IMR-90 (cell line): Measurements from ENCODE around the gene PCIF1. TPM values are rescaled to one million over a fixed set of nuclear protein-coding genes. Genes with fewer than 3 reads are reported as not detected.

ENCODE experiments used
- ATAC-seq: fragments of 200-7000 bp; cut with Tn5 transposase; 2 replicates; pipeline ENCODE4 v1.9.1; 2020; ENCODE audit warnings: low read depth, mild to moderate bottlenecking, moderate library complexity
- BruUV-seq: library from RNA; stranded (reverse); fragments of 400-500 nt; replicated peaks from 2 replicates; lab custom pipeline; 2021; lab: Mats Ljungman, UMichigan
- CTCF ChIA-PET: fragments of 300-600 bp; formaldehyde crosslinking; extraction: SDS; loops from one replicate; lab custom pipeline; 2021; ENCODE audit warnings: antibody characterized with exemption; lab: Yijun Ruan, JAX
- POLR2A ChIA-PET: fragments of 300-600 bp; sonication (Branson Sonifier 250); formaldehyde crosslinking; loops from one replicate; lab custom pipeline; 2022; ENCODE audit warnings: antibody characterized with exemption; ENCODE audit not compliant: unreplicated experiment; lab: Charles Lee
- DNase-seq: peaks from one replicate; pipeline ENCODE4 v3.0.0; 2013
- H2AFZ ChIP-seq: replicated peaks from 2 replicates; pipeline ENCODE3; 2013; ENCODE audit warnings: low read length, mild to moderate bottlenecking; ENCODE audit not compliant: poor library complexity
- H2AK5ac ChIP-seq: 2 replicates; pipeline ENCODE4 v1.6.1; 2013; ENCODE audit warnings: low read depth, low read length, inconsistent platforms
- H2AK9ac ChIP-seq: replicated peaks from 2 replicates; pipeline ENCODE3; 2013; ENCODE audit warnings: mild to moderate bottlenecking, low read depth, low read length, moderate library complexity; ENCODE audit not compliant: poor library complexity
- H2BK120ac ChIP-seq: 2 replicates; pipeline ENCODE4 v1.6.1; 2013; ENCODE audit warnings: low read depth, low read length, inconsistent platforms
- H2BK15ac ChIP-seq: 3 replicates; pipeline ENCODE4 v1.6.1; 2013; ENCODE audit warnings: low read depth, low read length, inconsistent platforms
- H2BK20ac ChIP-seq: 2 replicates; pipeline ENCODE4 v1.6.1; 2013; ENCODE audit warnings: low read depth, mild to moderate bottlenecking, inconsistent platforms, low read length, moderate library complexity
- H2BK5ac ChIP-seq: 2 replicates; pipeline ENCODE4 v1.6.1; 2013; ENCODE audit warnings: mild to moderate bottlenecking, low read depth, low read length, inconsistent platforms; ENCODE audit not compliant: poor library complexity, severe bottlenecking
- H3K14ac ChIP-seq: replicated peaks from 2 replicates; pipeline ENCODE4 v1.6.1; 2013; ENCODE audit warnings: low read depth, low read length, inconsistent platforms
- H3K18ac ChIP-seq: 2 replicates; pipeline ENCODE4 v1.6.1; 2013; ENCODE audit warnings: low read depth, low read length, control low read depth
- H3K23ac ChIP-seq: 2 replicates; pipeline ENCODE4 v1.6.1; 2013; ENCODE audit warnings: low read depth, low read length, inconsistent platforms
- H3K27ac ChIP-seq: 2 replicates; pipeline ENCODE4 v1.5.1; 2013; ENCODE audit warnings: mild to moderate bottlenecking, control low read depth, low read length; ENCODE audit not compliant: insufficient read depth
- H3K27me3 ChIP-seq: 2 replicates; pipeline ENCODE4 v1.6.1; 2013; ENCODE audit warnings: low read length; ENCODE audit not compliant: control insufficient read depth, insufficient read depth
- H3K36me3 ChIP-seq: 2 replicates; pipeline ENCODE4 v1.6.1; 2013; ENCODE audit warnings: low read length, mixed read lengths; ENCODE audit not compliant: control insufficient read depth, insufficient read depth
- H3K4ac ChIP-seq: 2 replicates; pipeline ENCODE4 v1.6.1; 2013; ENCODE audit warnings: low read depth, low read length, inconsistent platforms
- H3K4me1 ChIP-seq: 2 replicates; pipeline ENCODE4 v1.6.1; 2013; ENCODE audit warnings: low read length, mixed read lengths; ENCODE audit not compliant: control insufficient read depth, insufficient read depth
- H3K4me2 ChIP-seq: 2 replicates; pipeline ENCODE4 v1.6.1; 2013; ENCODE audit warnings: low read depth, mild to moderate bottlenecking, control low read depth, low read length, moderate library complexity
- H3K4me3 ChIP-seq: 2 replicates; pipeline ENCODE4 v1.5.1; 2013; ENCODE audit warnings: low read depth, mild to moderate bottlenecking, control low read depth, low read length, moderate library complexity; ENCODE audit not compliant: insufficient read depth
- H3K56ac ChIP-seq: 2 replicates; pipeline ENCODE4 v1.6.1; 2013; ENCODE audit warnings: low read length, inconsistent platforms; ENCODE audit not compliant: insufficient read depth; ENCODE audit errors: extremely low read depth
- H3K79me1 ChIP-seq, 2 experiments: 2 replicates each; pipeline ENCODE4 v1.6.1; 2013; ENCODE audit warnings: low read length in 2 of 2, inconsistent platforms in 1 of 2, low read depth in 1 of 2
- H3K9ac ChIP-seq: 2 replicates; pipeline ENCODE4 v1.6.1; 2013; ENCODE audit warnings: low read depth, low read length, control low read depth
- H3K9me1 ChIP-seq: 2 replicates; pipeline ENCODE4 v1.6.1; 2013; ENCODE audit warnings: low read length, inconsistent platforms; ENCODE audit not compliant: insufficient read depth
- H3K9me3 ChIP-seq: 2 replicates; pipeline ENCODE4 v1.6.1; 2013; ENCODE audit warnings: low read length; ENCODE audit not compliant: control insufficient read depth, insufficient read depth
- H4K20me1 ChIP-seq: 2 replicates; pipeline ENCODE4 v1.6.1; 2013; ENCODE audit warnings: low read length, inconsistent platforms; ENCODE audit not compliant: insufficient read depth
- H4K5ac ChIP-seq: 2 replicates; pipeline ENCODE4 v1.6.1; 2013; ENCODE audit warnings: mild to moderate bottlenecking, low read depth, low read length, control low read depth
- H4K8ac ChIP-seq, 2 experiments: 2 replicates each; pipeline ENCODE4 v1.6.1; 2013; ENCODE audit warnings: low read depth in 2 of 2, low read length in 2 of 2, control low read depth in 1 of 2, inconsistent platforms in 1 of 2
- H4K91ac ChIP-seq: 2 replicates; pipeline ENCODE4 v1.6.1; 2013; ENCODE audit warnings: low read depth, low read length, inconsistent platforms; ENCODE audit not compliant: insufficient read depth
- MAFK ChIP-seq: IDR thresholded peaks from 2 replicates; pipeline ENCODE4 v1.6.1; 2012; ENCODE audit warnings: low read depth, low read length, improper control_type of control experiment
- NFE2L2 ChIP-seq: fragments of 150-350 bp; IDR thresholded peaks from 2 replicates; pipeline ENCODE4 v1.6.1; 2016; ENCODE audit warnings: low read depth, mild to moderate bottlenecking, low read length
- RFX5 ChIP-seq: IDR thresholded peaks from 2 replicates; pipeline ENCODE4 v1.8.0; 2012; ENCODE audit warnings: low read depth, mild to moderate bottlenecking, low read length, moderate library complexity
- SMC3 ChIP-seq: fragments of 150-350 bp; IDR thresholded peaks from 2 replicates; pipeline ENCODE4 v1.6.1; 2016; ENCODE audit warnings: low read depth, mild to moderate bottlenecking, antibody characterized with exemption, low read length, moderate library complexity
- WGBS, 2 experiments: methylation state at CpG; one replicate each; pipeline versions ENCODE4 v1.1.5 to v1.1.7; 2013; ENCODE audit warnings: missing lambda C conversion rate in 2 of 2; ENCODE audit not compliant: insufficient read length in 1 of 2; ENCODE audit errors: extremely low coverage in 2 of 2; 5-methylcytosine and 5-hydroxymethylcytosine counted together
- dilution Hi-C: fragments of 300-500 bp; cut with HindIII; formaldehyde crosslinking; loops from one replicate; pipeline ENCODE4 v1.14.3; 2018; ENCODE audit warnings: low sequenced_read_pairs; ENCODE audit not compliant: unreplicated experiment
- in situ Hi-C: fragments of 300-500 bp; cut with MboI; formaldehyde crosslinking; loops from 3 replicates; pipeline ENCODE4 v1.14.3; 2019; ENCODE audit warnings: low sequenced_read_pairs, inconsistent platforms, mixed read lengths
- intact Hi-C: fragments of 100-400 bp; cut with micrococcal nuclease; formaldehyde crosslinking; loops from 2 replicates; pipeline ENCODE4 v1.10.0; 2022
- polyA plus RNA-seq, 3 experiments: library from polyadenylated mRNA; depleted of rRNA; stranded (reverse); fragments of >200 nt; gene quantifications; 2 replicates each; pipeline ENCODE4 v1.2.3, GENCODE V29; 2012; ENCODE audit warnings: low replicate concordance in 1 of 3
- total RNA-seq: library from RNA; depleted of rRNA; stranded (reverse); fragments of >200 nt; gene quantifications from 2 replicates; pipeline ENCODE4 v1.2.3, GENCODE V29; 2012

The PCIF1 gene
- total and polyA plus RNA-seq, 2 of the 4 experiments (the other 2 are of a cell fraction): 5.4 to 18.3 TPM

GRCh38 chr20:45949542-45950329 lies 15.3 kb downstream of the PCIF1 start:
- no peak overlapping the region for H3K27ac ChIP-seq
- intact Hi-C loops: no loop called here
- H3K4me2 ChIP-seq: no peak overlapping the region
- no peak overlapping the region for H3K4me3 ChIP-seq
- H2BK120ac ChIP-seq: no peak overlapping the region
- H4K20me1 ChIP-seq: peaks cover 7% of the 10 kb centered on the region; the same call in 1 of the 2 replicates
- H3K9ac ChIP-seq: no peak overlapping the region
- H3K4ac ChIP-seq: no peak overlapping the region
- no peak overlapping the region for H2AFZ ChIP-seq
- POLR2A ChIA-PET: interaction anchor here (0.5 kb wide), 1 partner anchor 158 kb away, joined by 3 read pairs; the partner anchor contains the start of gene WFDC3
- no peak overlapping the region for H3K56ac ChIP-seq
- no peak overlapping the region for H3K23ac ChIP-seq
- H3K9me3 ChIP-seq: no peaks in the 10 kb centered on the region
- H4K8ac ChIP-seq: no peak overlapping the region
- CTCF ChIA-PET: interaction anchor here (0.5 kb wide), 1 partner anchor 42 kb away, joined by 3 read pairs; no protein-coding TSS in a partner anchor
- H3K14ac ChIP-seq: no peak overlapping the region
- H3K79me1 ChIP-seq: peaks cover 0 to 2% of the 10 kb centered on the region in 2 experiments; a peak in 1 of 4 replicates
- H4K91ac ChIP-seq: no peak overlapping the region
- H2AK5ac ChIP-seq: no peak overlapping the region
- no peak overlapping the region for H2BK20ac ChIP-seq
- dilution Hi-C loops: no loop called here
- DNase-seq (no peak), ATAC-seq (no peak)
- no peak overlapping the region for H2BK15ac ChIP-seq
- H2AK9ac ChIP-seq: peak overlapping the region; percentile 3
- no peak overlapping the region for H4K5ac ChIP-seq
- H3K27me3 ChIP-seq: no peaks in the 10 kb centered on the region
- H3K9me1 ChIP-seq: peaks cover 9% of the 10 kb centered on the region; the same call in 1 of the 2 replicates
- TF ChIP-seq MAFK (no peak), SMC3 (no peak), RFX5 (no peak), NFE2L2 (no peak)
- peaks cover 90% of the 10 kb centered on the region for H3K36me3 ChIP-seq
- no TSS peak for BruUV-seq
- no peak overlapping the region for H3K18ac ChIP-seq
- H3K4me1 ChIP-seq: no peaks in the 10 kb centered on the region
- in situ Hi-C loops: no loop called here
- whole genome bisulfite sequencing, 2 experiments: 77% methylated on average over 6 of the region's 13 CpGs; no CpG with 5 or more reads in 1 of the 2 experiments
- no peak overlapping the region for H2BK5ac ChIP-seq
